SK-N-SH (cell line): Measurements from ENCODE around the gene MYO1H. TPM values are rescaled to one million over a fixed set of nuclear protein-coding genes. Genes with fewer than 3 reads are reported as not detected.

ENCODE experiments used
- CTCF ChIA-PET: fragments of 300-600, 350-600 bp; formaldehyde crosslinking; extraction: SDS; loops from one replicate; lab custom pipeline; 2021; lab: Yijun Ruan, JAX
- POLR2A ChIA-PET: fragments of 350-600 bp; sonication (Branson Sonifier 250); formaldehyde crosslinking; extraction: SDS; loops from one replicate; lab custom pipeline; 2020; ENCODE audit warnings: antibody characterized with exemption, inconsistent platforms; lab: Yijun Ruan, JAX
- DNase-seq: peaks from one replicate; pipeline ENCODE4 v3.0.0; 2012
- H2AFZ ChIP-seq: fragments of 200-600 bp; sonication (generic); 2 replicates; pipeline ENCODE4 v1.8.1; 2016; ENCODE audit warnings: antibody characterized with exemption, mild to moderate bottlenecking, low read depth
- H3F3A ChIP-seq: fragments of 200-600 bp; sonication (generic); replicated peaks from 2 replicates; pipeline ENCODE3; 2016; ENCODE audit warnings: antibody characterized with exemption, mild to moderate bottlenecking; ENCODE audit not compliant: insufficient read depth
- H3K27ac ChIP-seq, 2 experiments: fragments of 200-500 bp in 1 of 2; fragments of 200-600 bp in 1 of 2; sonication (Bioruptor generic) in 1 of 2; sonication (generic), shearing (Covaris generic) in 1 of 2; 2 replicates each; pipeline versions ENCODE4 v1.5.1 to v1.6.1; 2014 to 2016; ENCODE audit warnings: low read depth in 2 of 2, inconsistent platforms in 1 of 2, low read length in 1 of 2, mild to moderate bottlenecking in 1 of 2, mixed read lengths in 1 of 2
- H3K27me3 ChIP-seq: fragments of 200-600 bp; sonication (generic), shearing (Covaris generic); 2 replicates; pipeline ENCODE4 v1.6.1; 2016; ENCODE audit warnings: mixed run types; ENCODE audit not compliant: insufficient read depth
- H3K36me3 ChIP-seq, 2 experiments: fragments of 200-500 bp in 1 of 2; fragments of 200-600 bp in 1 of 2; sonication (Bioruptor generic) in 1 of 2; sonication (generic) in 1 of 2; replicated peaks in 1 of 2; 2 replicates each; pipeline versions ENCODE3 to v1.5.1; 2014 to 2016; ENCODE audit warnings: low read length in 1 of 2, mild to moderate bottlenecking in 1 of 2; ENCODE audit not compliant: insufficient read depth in 2 of 2, control insufficient read depth in 1 of 2
- H3K4me1 ChIP-seq, 2 experiments: fragments of 200-500 bp in 1 of 2; fragments of 200-600 bp in 1 of 2; sonication (Bioruptor generic) in 1 of 2; sonication (generic), shearing (Covaris generic) in 1 of 2; 2 replicates each; pipeline versions ENCODE4 v1.5.1 to v1.6.1; 2014 to 2016; ENCODE audit warnings: low read depth in 1 of 2, low read length in 1 of 2, mixed run types in 1 of 2; ENCODE audit not compliant: insufficient read depth in 2 of 2, control insufficient read depth in 1 of 2
- H3K4me2 ChIP-seq: fragments of 200-600 bp; sonication (generic), shearing (Covaris generic); 2 replicates; pipeline ENCODE4 v1.6.1; 2017; ENCODE audit warnings: mixed run types
- H3K4me3 ChIP-seq, 2 experiments: fragments of 200-500 bp in 1 of 2; fragments of 200-600 bp in 1 of 2; sonication (Bioruptor generic) in 1 of 2; sonication (generic), shearing (Covaris generic) in 1 of 2; 2 replicates each; pipeline versions ENCODE4 v1.5.1 to v1.8.1; 2014 to 2016; ENCODE audit warnings: low read depth in 2 of 2, inconsistent platforms in 1 of 2, low read length in 1 of 2, mild to moderate bottlenecking in 1 of 2, mixed read lengths in 1 of 2, moderate library complexity in 1 of 2
- H3K79me2 ChIP-seq: fragments of 200-600 bp; sonication (generic); 2 replicates; pipeline ENCODE4 v1.8.1; 2017; ENCODE audit warnings: mild to moderate bottlenecking; ENCODE audit not compliant: insufficient read depth
- H3K9ac ChIP-seq: fragments of 200-600 bp; sonication (generic); 2 replicates; pipeline ENCODE4 v1.6.1; 2017; ENCODE audit warnings: mixed run types
- H3K9me2 ChIP-seq: fragments of 200-600 bp; sonication (generic); 2 replicates; pipeline ENCODE4 v1.6.1; 2017; ENCODE audit warnings: mixed run types
- H3K9me3 ChIP-seq: fragments of 200-600 bp; sonication (generic); 2 replicates; pipeline ENCODE4 v1.6.1; 2017; ENCODE audit warnings: mixed run types, mild to moderate bottlenecking, moderate library complexity
- H4K20me1 ChIP-seq: fragments of 200-600 bp; sonication (generic); 2 replicates; pipeline ENCODE4 v1.6.1; 2017; ENCODE audit warnings: mild to moderate bottlenecking, mixed run types; ENCODE audit not compliant: insufficient read depth
- CHD2 ChIP-seq: fragments of 150-350 bp; IDR thresholded peaks from 2 replicates; pipeline ENCODE4 v1.6.1; 2018; ENCODE audit warnings: low read length; ENCODE audit not compliant: partially characterized antibody
- EP300 ChIP-seq, 2 experiments: IDR thresholded peaks; 2 replicates each; pipeline versions ENCODE4 v1.4.0 to v1.6.1; 2012; ENCODE audit warnings: borderline replicate concordance in 1 of 2, low read depth in 1 of 2, low read length in 1 of 2
- EZH2phosphoT487 ChIP-seq: fragments of 200-600 bp; sonication (generic); IDR thresholded peaks from 2 replicates; pipeline ENCODE4 v1.6.1; 2017; ENCODE audit warnings: low read depth, mixed run types, mild to moderate bottlenecking, antibody characterized with exemption, moderate library complexity, borderline replicate concordance
- FOSL2 ChIP-seq: IDR thresholded peaks from 2 replicates; pipeline ENCODE4 v1.4.0; 2012; ENCODE audit warnings: low read depth, mild to moderate bottlenecking, moderate library complexity, borderline replicate concordance
- FOXJ3 ChIP-seq: sonication (generic); formaldehyde crosslinking; IDR thresholded peaks from 2 replicates; pipeline ENCODE4 v1.5.1; 2020; ENCODE audit warnings: mild to moderate bottlenecking, missing genetic modification reagents
- GABPA ChIP-seq: IDR thresholded peaks from 2 replicates; pipeline ENCODE4 v1.4.0; 2012; ENCODE audit warnings: low read depth, mild to moderate bottlenecking
- MEF2A ChIP-seq: IDR thresholded peaks from 2 replicates; pipeline ENCODE4 v1.4.0; 2012; ENCODE audit warnings: low read depth, borderline replicate concordance
- MXI1 ChIP-seq: IDR thresholded peaks from 2 replicates; pipeline ENCODE4 v1.6.1; 2012; ENCODE audit warnings: mild to moderate bottlenecking, low read depth, low read length, improper control_type of control experiment
- POLR2AphosphoS5 ChIP-seq: IDR thresholded peaks from 2 replicates; pipeline ENCODE4 v1.6.1; 2012; ENCODE audit warnings: low read depth, low read length
- RAD21 ChIP-seq: IDR thresholded peaks from 2 replicates; pipeline ENCODE4 v1.6.1; 2012; ENCODE audit warnings: mild to moderate bottlenecking, low read length
- RCOR1 ChIP-seq: fragments of 150-350 bp; IDR thresholded peaks from 2 replicates; pipeline ENCODE4 v1.6.1; 2017; ENCODE audit warnings: antibody characterized with exemption, low read length
- RXRA ChIP-seq: IDR thresholded peaks from 2 replicates; pipeline ENCODE4 v1.4.0; 2012; ENCODE audit warnings: low read depth, mild to moderate bottlenecking, borderline replicate concordance
- SIN3A ChIP-seq: IDR thresholded peaks from 2 replicates; pipeline ENCODE4 v1.6.1; 2012; ENCODE audit warnings: low read depth, mild to moderate bottlenecking, low read length, moderate library complexity, borderline replicate concordance
- YY1 ChIP-seq: IDR thresholded peaks from 2 replicates; pipeline ENCODE4 v1.4.0; 2012; ENCODE audit warnings: low read depth, mild to moderate bottlenecking
- WGBS: methylation state at CpG from one replicate; pipeline ENCODE4 v1.1.6; 2017; ENCODE audit warnings: low lambda C conversion rate; 5-methylcytosine and 5-hydroxymethylcytosine counted together
- polyA plus RNA-seq, 3 experiments: library from polyadenylated mRNA; depleted of rRNA; stranded (reverse); fragments of >200 nt; gene quantifications; 2 replicates each; pipeline ENCODE4 v1.2.3, GENCODE V29; 2012
- TF ChIP-seq, protein P1 (sequence below): fragments of 200-600 bp; sonication (generic); IDR thresholded peaks from 2 replicates; pipeline ENCODE4 v1.6.1; 2017; ENCODE audit warnings: antibody characterized with exemption, mild to moderate bottlenecking, moderate library complexity
- TF ChIP-seq, protein P2 (sequence below): fragments of 150-350 bp; IDR thresholded peaks from 2 replicates; pipeline ENCODE4 v1.6.1; 2017; ENCODE audit warnings: antibody characterized with exemption, low read length, low read depth, borderline replicate concordance
- TF ChIP-seq, protein P3 (sequence below): IDR thresholded peaks from 2 replicates; pipeline ENCODE4 v1.4.0; 2012; ENCODE audit warnings: low read depth, borderline replicate concordance

The MYO1H gene
- polyA plus RNA-seq, 1 of the 3 experiments (the other 2 are of a cell fraction): not detected

DNA sequence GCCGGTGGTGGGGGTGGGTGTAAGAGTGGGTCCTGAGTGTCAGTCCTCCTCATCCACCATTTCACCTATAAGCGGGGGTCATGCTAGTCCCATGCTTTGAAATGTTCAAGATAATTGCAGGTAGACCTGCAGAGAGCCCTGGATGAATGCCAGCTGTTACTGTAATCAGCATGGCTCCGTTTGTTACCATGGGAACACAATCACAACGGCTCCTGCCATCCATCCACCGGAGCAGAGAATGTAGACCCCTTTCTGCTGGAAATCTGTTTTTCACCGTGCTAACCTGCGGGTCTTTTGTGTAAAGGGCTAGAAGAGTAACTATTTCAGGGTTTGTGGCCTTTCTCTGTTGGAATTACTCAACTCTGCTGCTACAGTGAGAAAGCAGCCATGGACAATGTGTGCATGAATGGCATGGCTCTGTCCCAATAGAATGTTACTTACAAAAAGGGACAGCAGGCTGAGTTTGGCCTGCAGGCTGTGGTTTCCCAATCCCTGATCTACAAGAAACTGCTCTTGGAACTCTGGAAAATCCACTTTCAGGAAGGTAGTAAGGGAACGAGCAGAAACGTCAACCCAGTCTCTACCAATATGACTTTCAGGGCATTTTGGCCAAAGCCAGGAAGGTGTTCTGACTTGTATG, 93.3 kb downstream of the MYO1H start:
- Histone ChIP-seq H3K9me2 (no peaks in the 10 kb centered on the region), H4K20me1 (no peaks in the 10 kb centered on the region), H3K4me2 (no peak overlapping the region), H3K4me3 (no peak overlapping the region), H3K27me3 (no peaks in the 10 kb centered on the region), H3K36me3 (peaks cover 6 to 12% of the 10 kb centered on the region in 2 experiments), H2AFZ (no peak overlapping the region), H3F3A (peaks cover 5% of the 10 kb centered on the region), H3K9me3 (no peaks in the 10 kb centered on the region), H3K9ac (no peak overlapping the region), H3K27ac (no peak overlapping the region), H3K4me1 (peaks cover 0 to 5% of the 10 kb centered on the region in 2 experiments; a peak in 1 of 4 replicates), H3K79me2 (no peaks in the 10 kb centered on the region)
- POLR2A ChIA-PET: no interaction called here
- CTCF ChIA-PET: interaction anchor here (1.3 to 1.7 kb wide), 3 partner anchors 8 to 405 kb away, joined by 3 to 11 read pairs (median 8); no protein-coding TSS in a partner anchor
- WGBS: 74% methylated on average over 7 of the region's 9 CpGs
- TF ChIP-seq CHD2 (no peak), EZH2phosphoT487 (no peak), RXRA (no peak), FOSL2 (no peak), YY1 (no peak), MXI1 (no peak), POLR2AphosphoS5 (no peak), SIN3A (no peak), MEF2A (no peak), RCOR1 (no peak)
- TF ChIP-seq, protein P1, sequence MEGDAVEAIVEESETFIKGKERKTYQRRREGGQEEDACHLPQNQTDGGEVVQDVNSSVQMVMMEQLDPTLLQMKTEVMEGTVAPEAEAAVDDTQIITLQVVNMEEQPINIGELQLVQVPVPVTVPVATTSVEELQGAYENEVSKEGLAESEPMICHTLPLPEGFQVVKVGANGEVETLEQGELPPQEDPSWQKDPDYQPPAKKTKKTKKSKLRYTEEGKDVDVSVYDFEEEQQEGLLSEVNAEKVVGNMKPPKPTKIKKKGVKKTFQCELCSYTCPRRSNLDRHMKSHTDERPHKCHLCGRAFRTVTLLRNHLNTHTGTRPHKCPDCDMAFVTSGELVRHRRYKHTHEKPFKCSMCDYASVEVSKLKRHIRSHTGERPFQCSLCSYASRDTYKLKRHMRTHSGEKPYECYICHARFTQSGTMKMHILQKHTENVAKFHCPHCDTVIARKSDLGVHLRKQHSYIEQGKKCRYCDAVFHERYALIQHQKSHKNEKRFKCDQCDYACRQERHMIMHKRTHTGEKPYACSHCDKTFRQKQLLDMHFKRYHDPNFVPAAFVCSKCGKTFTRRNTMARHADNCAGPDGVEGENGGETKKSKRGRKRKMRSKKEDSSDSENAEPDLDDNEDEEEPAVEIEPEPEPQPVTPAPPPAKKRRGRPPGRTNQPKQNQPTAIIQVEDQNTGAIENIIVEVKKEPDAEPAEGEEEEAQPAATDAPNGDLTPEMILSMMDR: no peak
- TF ChIP-seq, protein P2, sequence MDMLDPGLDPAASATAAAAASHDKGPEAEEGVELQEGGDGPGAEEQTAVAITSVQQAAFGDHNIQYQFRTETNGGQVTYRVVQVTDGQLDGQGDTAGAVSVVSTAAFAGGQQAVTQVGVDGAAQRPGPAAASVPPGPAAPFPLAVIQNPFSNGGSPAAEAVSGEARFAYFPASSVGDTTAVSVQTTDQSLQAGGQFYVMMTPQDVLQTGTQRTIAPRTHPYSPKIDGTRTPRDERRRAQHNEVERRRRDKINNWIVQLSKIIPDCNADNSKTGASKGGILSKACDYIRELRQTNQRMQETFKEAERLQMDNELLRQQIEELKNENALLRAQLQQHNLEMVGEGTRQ: no peak
- DNase-seq: peak; percentile 57

DNA sequence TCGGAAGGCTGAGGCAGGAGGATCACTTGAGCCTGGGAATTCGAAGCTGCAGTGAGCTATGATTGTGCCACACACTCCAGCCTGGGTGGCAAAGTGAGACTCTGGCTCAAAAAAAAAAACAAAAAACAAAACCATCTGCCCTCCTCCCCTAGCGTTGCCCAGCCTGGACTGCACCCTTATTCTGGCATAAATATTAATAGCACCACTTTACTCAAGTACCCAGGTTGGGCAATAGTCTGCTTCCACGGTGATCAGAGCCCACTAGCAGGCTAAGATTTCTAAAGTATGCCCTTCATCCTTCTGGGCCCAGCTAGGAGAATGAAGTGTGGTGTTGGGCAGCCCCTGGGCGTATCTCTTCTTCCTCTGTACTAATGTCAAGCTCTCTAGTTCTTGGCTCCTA, 96.1 kb downstream of the MYO1H start:
- H3K4me1 ChIP-seq: peaks cover 0 to 5% of the 10 kb centered on the region in 2 experiments; a peak in 1 of 4 replicates
- no peak for DNase-seq
- H3K36me3 ChIP-seq: peaks cover 27 to 35% of the 10 kb centered on the region in 2 experiments
- H3K9ac ChIP-seq: no peak overlapping the region
- peaks cover 13% of the 10 kb centered on the region; the same call in 1 of the 2 replicates for H3K79me2 ChIP-seq
- no peaks in the 10 kb centered on the region for H4K20me1 ChIP-seq
- H3K9me3 ChIP-seq: no peaks in the 10 kb centered on the region
- no peak overlapping the region for H3K4me2 ChIP-seq
- 95% methylated on average over 5 of the region's 5 CpGs for WGBS
- POLR2A ChIA-PET: no interaction called here
- no peak overlapping the region for H3K4me3 ChIP-seq
- H3K27me3 ChIP-seq: no peaks in the 10 kb centered on the region
- H3K27ac ChIP-seq: no peak overlapping the region
- H3K9me2 ChIP-seq: no peaks in the 10 kb centered on the region
- TF ChIP-seq, protein P3, sequence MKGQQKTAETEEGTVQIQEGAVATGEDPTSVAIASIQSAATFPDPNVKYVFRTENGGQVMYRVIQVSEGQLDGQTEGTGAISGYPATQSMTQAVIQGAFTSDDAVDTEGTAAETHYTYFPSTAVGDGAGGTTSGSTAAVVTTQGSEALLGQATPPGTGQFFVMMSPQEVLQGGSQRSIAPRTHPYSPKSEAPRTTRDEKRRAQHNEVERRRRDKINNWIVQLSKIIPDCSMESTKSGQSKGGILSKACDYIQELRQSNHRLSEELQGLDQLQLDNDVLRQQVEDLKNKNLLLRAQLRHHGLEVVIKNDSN: no peak
- TF ChIP-seq, protein P2: no peak
- TF ChIP-seq FOXJ3: no peak
- TF ChIP-seq EP300 (IDR thresholded peaks at IDR 0.05; ENCODE audit: borderline replicate concordance in 1 of 2, low read depth in 1 of 2, low read length in 1 of 2): no peak
- no peak for TF ChIP-seq RAD21
- no peak for TF ChIP-seq GABPA
- CTCF ChIA-PET: interaction anchor here (1.1 to 3.4 kb wide), 4 partner anchors 11 to 22 kb away, joined by 3 to 19 read pairs (median 6); no protein-coding TSS in a partner anchor
- peaks cover 5% of the 10 kb centered on the region for H3F3A ChIP-seq
- no peak overlapping the region for H2AFZ ChIP-seq
